Coronary artery (tissue), 2 donors: ENCODE data around the gene PCLAF.
"Not testable (repeated sequence)": the region's sequence is repeated elsewhere in the genome, so short reads cannot be mapped to it uniquely, and the experiment has no call there.

Experiments used
- DNase-seq: peaks from one replicate; pipeline ENCODE4 v3.0.0-alpha.2; 2017; ENCODE audit warnings: low spot score
- H3K27ac ChIP-seq, 2 donors: fragments of 200-600 bp; sonication (generic); one replicate each; pipeline ENCODE4 v1.5.1; 2016 to 2019
- H3K4me3 ChIP-seq: fragments of 200-600 bp; sonication (generic); 2 replicates; pipeline ENCODE4 v1.5.1; 2016; ENCODE audit warnings: mild to moderate bottlenecking, moderate library complexity
- TF ChIP-seq, protein P1 (sequence below): fragments of 200-600 bp; sonication (generic); IDR thresholded peaks from one replicate; pipeline ENCODE4 v1.5.1; 2019; ENCODE audit warnings: antibody characterized with exemption

PCLAF gene

DNA sequence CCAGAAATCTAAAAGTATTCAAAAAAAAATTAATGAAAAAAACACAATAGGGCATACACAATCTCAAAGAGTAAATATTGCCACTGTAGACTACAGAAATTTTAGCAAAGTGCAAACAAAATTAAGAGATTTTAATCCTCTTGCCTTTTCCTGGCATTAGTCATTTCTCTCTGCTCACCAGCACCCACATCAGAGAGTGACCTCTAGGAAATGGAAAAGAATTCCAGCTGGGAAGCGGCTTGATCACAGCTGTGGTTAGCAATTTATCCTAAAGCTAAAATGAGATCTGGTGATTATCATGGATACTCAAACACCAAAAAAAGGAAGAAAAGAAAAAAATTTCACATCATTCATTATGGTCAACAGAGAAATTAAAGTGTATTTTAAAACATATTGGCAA lies 32.8 kb downstream of the PCLAF start:
- H3K4me3 ChIP-seq = no peak overlapping the region
- no peak overlapping the region for H3K27ac ChIP-seq
- DNase-seq = no peak
- TF ChIP-seq, protein P1, sequence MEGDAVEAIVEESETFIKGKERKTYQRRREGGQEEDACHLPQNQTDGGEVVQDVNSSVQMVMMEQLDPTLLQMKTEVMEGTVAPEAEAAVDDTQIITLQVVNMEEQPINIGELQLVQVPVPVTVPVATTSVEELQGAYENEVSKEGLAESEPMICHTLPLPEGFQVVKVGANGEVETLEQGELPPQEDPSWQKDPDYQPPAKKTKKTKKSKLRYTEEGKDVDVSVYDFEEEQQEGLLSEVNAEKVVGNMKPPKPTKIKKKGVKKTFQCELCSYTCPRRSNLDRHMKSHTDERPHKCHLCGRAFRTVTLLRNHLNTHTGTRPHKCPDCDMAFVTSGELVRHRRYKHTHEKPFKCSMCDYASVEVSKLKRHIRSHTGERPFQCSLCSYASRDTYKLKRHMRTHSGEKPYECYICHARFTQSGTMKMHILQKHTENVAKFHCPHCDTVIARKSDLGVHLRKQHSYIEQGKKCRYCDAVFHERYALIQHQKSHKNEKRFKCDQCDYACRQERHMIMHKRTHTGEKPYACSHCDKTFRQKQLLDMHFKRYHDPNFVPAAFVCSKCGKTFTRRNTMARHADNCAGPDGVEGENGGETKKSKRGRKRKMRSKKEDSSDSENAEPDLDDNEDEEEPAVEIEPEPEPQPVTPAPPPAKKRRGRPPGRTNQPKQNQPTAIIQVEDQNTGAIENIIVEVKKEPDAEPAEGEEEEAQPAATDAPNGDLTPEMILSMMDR = no peak

DNA sequence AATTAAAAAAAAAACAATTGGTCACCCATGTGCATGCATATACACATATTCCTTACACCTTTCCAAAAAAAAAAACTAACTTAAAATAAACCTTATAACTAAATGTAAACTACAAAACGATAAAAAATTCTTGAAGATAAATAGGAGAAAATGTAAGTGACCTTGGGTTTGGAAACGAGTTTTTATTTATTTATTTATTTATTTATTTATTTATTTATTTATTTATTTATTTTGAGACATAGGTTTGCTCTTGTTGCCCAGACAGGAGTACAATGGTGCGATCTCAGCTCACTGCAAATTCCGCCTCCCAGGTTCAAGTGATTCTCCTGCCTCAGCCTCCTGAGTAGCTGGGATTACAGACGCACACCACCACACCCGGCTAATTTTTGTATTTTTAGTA lies 35.0 kb downstream of the PCLAF start:
- H3K4me3 ChIP-seq, H3K27ac ChIP-seq, DNase-seq: not testable (repeated sequence)

DNA sequence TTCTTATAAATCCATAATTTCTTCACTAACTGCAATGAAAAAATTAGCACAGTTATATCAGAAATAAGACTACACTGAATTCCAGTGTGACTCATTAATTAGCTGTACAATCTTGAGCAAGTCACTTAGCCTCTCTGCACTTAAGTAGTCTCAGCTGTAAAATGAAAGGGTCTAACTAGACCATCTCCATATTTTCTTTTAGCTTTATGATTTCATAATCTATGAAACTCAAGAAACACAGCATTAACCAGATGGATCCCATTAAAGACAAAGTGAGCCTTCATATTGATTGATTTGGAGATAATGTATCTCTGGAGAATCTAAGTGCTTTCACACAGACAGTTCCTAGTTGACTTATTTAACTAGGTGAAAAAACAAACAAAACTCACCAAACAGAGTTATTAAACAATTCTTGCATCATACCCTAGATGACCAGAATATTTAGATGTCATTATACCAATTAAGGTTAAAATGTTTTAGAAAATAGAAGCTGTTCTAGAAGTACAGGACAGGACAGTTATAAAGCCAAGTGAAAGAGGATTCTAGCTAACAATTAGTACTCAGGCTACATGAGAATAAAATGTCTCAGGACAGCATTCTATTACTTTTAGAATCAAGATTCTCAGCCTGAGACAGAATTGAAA lies 36.5 kb downstream of the PCLAF start:
- TF ChIP-seq, protein P1 = no peak
- H3K4me3 ChIP-seq = no peak overlapping the region
- no peak for DNase-seq
- H3K27ac ChIP-seq = no peak overlapping the region

GRCh38 chr15:64343841-64344240 lies 37.4 kb downstream of the PCLAF start:
- no peak for DNase-seq
- Histone ChIP-seq H3K27ac (no peak overlapping the region), H3K4me3 (no peak overlapping the region)
- TF ChIP-seq, protein P1 = no peak

GRCh38 chr15:64343222-64343621 lies 38.0 kb downstream of the PCLAF start:
- no peak for DNase-seq
- TF ChIP-seq, protein P1 = no peak
- Histone ChIP-seq H3K27ac (no peak overlapping the region), H3K4me3 (no peak overlapping the region)

- no peak overlapping the region for H3K4me3 ChIP-seq
- DNase-seq = no peak
- TF ChIP-seq, protein P1 = no peak
- no peak overlapping the region for H3K27ac ChIP-seq
Measured at GRCh38 chr15:64341961-64342360, 39.3 kb downstream of the PCLAF start.

GRCh38 chr15:64340355-64340754 lies 40.9 kb downstream of the PCLAF start:
- TF ChIP-seq, protein P1 = no peak
- H3K27ac ChIP-seq = no peak overlapping the region
- no peak overlapping the region for H3K4me3 ChIP-seq
- DNase-seq = no peak
